ENCODE measurements around the gene NRL.
"Not testable (repeated sequence)": the region's sequence is repeated elsewhere in the genome, so short reads cannot be mapped to it uniquely, and the experiment has no call there.

The NRL gene

DNA sequence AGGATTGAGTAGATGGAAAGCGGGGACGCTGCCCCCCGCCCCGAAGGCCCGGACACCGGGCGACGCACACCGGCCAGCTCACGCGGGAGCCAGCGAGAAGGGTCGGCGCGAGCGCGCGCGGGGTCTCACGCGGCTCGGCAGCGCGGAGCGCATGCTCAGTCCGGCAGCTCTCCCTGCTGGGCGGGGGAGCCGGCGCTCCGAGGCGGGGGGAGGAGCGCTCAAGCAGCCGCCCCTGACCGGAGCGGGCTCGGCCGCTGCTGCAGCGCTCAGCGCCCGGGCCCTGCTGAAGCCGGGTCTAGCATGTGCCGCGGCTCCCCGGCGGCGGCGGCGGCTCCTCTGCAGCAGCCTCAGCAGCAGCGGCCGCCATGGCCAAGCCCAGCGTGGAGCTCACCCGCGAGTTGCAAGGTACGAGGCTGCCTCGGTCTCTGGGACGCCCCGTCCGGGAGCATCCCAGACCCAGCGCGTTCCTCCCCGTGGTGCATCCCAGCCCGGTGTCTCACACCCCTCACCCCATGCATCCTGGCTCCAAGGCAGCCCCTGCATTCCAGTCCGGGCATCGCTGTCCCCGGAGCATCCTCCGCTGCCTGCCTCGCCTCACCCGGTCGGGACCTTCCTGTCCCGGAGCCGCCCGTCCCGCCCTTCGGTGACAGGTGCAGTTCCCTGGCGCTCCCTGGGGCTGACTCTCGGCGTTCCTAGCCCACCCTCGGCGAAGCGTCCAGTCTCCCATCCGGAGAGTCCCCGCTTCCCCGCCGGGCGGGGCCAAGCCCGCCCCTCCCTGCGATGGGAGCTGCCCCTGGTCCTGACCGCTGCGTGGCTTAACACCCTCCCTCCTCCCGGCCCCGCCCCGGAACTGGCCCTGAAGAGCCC, 62.7 kb downstream of the NRL start, which contains the start of gene CARMIL3:
TSS of gene CARMIL3 (plus strand) at position 221 of the 867 bp plus-strand sequence. CDS start at position 366, 145 bp downstream.
- DNase-seq (ENCODE audit: low spot score): peak; percentile 80

DNA sequence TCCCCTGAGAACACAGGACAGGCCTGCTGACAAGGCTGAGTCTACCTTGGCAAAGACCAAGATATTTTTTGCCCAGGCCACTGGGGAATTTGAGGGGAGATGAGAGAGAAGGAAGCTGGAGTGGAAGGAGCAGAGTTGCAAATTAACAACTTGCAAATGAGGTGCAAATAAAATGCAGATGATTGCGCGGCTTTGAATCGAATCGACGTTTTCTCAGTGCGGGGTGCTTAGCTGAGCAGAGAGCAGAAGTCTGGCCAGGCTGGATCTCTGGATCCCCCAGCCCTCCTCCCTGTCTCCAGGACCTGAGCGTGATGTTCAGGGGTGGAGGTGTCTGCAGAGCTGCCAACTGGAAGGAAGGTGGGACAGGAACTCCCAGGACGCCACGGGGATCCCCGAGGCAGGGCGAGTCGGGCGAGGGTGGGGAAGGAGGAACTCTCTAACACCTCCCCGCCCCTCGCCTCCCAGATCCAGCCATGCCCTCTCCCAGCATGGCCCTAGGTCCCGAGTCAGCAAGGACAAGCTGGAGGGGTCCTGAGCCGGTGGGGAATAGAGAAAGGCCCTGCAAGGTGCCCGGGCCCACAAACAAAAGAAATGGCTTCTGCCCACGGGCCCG, 63.5 kb downstream of the NRL start:
- no peak for DNase-seq (ENCODE audit: low spot score)

DNA sequence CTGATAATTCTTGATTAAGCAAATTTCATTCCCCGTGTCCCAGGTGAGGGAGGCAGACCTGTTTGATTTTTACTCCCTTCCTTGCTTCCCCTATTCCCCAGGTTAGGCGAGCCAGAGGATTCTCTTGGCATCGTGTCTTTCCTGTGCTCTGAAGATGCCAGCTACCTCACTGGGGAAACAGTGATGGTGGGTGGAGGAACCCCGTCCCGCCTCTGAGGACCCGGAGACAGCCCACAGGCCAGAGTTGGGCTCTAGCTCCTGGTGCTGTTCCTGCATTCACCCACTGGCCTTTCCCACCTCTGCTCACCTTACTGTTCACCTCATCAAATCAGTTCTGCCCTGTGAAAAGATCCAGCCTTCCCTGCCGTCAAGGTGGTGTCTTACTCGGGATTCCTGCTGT, 64.0 kb downstream of the NRL start:
- DNase-seq (ENCODE audit: low spot score): not testable (repeated sequence)

DNA sequence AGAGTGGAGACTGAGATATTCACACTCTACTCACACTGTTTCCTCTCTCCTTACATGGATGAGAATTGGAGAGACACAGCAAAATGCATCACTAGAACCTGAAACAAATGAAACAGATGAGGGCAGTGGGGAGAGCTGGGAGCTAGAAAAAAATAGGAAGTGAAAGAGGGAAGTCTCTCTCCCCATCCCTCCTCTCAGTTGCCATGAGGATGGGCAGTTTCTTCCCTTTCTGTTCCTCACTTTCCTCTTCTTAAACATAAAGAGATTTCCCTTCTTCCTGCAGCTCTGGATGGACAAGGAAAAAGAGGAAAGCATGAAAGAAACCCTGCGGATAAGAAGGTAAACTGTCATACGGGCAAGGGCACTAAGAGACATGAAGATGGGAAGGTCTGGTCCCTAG, 65.7 kb downstream of the NRL start:
- DNase-seq (ENCODE audit: low spot score): not testable (repeated sequence)

DNA sequence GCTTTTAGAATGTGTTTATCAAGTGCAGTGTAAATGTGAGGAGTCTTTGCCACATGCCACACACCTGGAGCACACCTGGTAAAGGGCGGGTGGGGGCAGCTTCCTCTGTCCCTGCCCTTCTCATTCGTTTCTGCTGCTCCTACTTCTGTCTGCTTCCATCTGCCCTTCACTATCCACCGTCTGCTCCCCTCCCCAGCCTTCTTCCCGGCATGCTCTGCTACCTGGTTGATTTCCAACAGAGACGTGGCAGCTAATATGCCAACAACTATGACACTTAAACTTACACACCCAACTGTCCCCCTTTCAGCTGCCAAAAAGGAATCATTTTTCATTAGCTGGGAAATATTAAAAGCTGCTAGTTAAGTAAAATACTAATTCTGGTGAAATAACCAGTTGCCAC, 72.0 kb downstream of the NRL start:
- no peak for DNase-seq (ENCODE audit: low spot score)

DNA sequence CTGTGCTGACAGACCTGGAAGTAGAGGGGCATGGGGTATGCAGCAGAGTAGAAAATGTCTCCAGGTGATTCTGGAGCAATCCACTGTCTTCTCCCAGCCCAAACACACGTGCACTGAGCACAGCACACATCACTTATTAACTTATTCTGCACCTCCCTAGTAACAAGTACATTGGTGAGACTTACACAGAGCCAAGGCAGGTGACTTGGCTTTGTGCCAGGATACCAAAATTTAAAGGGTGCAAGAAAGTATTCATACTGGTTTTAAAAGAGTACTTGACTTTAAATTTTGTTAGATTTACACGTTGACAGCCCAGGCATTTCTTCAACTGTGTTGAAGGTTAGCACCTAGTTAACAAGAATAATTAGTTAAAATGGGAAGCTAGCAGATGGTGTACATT, 74.1 kb downstream of the NRL start:
- no peak for DNase-seq (ENCODE audit: low spot score)

DNA sequence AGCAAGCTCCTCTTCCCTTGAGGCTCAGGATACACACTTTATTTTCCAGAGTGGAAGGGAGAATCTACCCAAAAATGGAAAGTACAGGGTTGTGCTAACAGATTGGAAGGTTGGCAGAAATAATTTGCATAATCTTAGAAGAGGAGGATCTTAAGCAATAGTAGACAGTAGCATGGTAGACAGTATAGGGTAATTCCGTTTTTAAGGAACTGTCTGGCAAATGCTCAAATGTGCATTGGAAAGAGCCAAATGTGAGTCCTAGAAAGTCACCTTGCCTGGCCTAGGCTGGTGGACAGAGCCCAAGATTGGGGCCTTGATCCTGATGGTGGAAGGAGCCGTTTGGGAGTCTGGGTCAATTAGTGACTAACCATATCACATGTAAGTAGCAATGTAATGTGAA, 76.1 kb downstream of the NRL start:
- no peak for DNase-seq (ENCODE audit: low spot score)

DNA sequence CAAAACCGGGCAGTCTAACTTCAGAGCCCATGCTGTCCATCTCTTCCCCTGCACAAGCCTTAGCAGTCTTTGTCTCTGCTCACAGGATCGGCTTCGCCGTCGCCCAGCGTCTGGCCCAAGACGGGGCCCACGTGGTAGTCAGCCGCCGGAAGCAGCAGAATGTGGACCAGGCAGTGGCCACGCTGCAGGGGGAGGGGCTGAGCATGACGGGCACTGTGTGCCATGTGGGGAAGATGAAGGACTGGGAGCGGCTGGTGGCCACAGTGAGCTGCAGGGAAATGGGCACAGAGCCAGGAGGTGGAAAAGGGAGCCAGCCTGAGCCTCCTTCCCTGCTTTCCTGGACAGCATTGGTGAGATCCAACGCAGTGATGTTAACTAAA, 77.1 kb downstream of the NRL start:
- no peak for DNase-seq (ENCODE audit: low spot score)

DNA sequence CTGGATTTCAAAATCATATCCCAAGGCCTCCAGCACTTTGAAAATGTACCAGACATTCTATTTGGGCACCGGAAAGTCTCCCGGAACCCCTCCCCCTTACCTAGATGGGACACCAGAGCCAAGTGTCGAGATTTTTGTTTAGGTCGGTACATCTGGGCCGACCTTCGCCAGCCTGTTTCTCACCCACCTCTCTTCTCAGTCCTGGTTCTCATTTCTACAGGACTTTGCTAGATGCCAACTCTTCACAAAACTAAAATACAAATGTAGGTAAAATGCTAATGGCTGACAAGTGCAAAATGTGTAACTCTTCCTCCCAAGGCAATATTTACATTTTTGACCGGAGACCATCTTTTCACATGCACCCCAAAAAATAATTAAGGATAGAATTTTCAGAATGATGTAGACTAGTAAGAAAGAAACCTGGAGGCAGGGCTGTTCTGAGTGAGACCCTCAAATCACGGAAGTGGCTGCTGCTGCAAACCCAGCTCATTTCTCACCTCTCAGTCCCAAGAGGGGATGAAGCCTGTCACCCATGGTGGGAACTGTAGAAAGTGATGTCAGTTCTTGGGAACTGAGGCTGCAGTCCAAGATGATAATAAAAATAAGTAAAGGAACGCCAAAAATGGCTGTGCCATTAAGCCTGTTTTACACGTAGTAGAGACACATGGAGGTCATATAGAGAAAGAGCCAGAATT, 77.6 kb downstream of the NRL start:
- not testable (repeated sequence) for DNase-seq (ENCODE audit: low spot score)

DNA sequence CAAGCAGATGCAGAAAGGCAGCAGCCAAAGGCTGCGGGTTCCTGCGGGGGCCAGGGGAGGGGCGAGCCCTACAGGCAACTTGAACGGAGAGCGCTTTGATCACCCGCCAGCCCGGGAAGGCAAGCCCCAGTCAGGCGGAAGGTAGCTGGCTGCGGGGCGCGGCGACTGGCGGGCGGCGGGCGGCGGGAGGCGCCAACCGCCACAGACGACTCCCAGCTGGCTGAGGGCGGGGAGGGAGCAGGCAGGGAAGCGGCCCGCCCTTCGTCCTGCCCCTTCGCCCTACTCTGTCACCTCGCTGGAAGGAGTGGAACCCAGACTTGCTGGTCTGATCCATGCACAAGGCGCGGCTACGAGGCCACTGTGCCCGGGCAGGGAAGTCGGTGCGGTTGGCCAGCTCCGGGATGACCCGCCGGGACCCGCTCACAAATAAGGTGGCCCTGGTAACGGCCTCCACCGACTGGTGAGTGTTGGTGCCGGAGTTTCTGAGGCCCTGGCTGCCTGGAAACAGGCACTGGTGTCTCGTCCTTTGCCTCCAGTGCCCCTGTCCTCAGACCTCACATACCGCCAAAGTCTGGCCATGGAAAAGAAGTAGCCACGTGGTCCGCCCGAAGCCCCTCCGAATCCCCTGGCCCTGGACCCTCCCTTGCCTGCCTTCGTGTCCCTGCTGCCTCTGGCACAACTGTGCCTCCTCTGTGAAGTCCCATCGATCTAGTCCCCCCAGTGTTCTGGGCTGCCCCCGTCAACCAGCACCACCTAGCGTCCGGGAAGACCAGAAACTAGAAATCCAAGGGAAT, 78.4 kb downstream of the NRL start:
- DNase-seq (ENCODE audit: low spot score): peak; percentile 75

DNA sequence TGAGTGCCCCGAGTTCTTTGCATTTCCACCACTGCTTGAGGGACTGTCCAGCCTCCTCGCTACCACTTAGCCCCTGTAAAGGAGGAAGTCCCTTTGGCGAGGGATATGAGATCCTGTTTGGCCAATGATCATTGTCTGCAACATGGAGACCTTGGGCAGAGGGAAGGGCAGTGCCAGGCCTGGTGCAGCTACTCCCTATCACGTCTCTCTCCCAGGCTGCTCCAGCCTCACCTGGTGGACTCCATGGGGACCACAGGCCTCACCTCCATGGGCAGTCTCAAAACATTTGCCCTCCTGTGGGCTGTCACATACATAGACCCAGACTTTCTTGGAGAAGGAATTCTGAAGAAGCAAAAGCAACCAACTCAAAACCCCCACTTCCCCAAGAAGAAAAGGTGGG, 79.0 kb downstream of the NRL start:
- not testable (repeated sequence) for DNase-seq (ENCODE audit: low spot score)

DNA sequence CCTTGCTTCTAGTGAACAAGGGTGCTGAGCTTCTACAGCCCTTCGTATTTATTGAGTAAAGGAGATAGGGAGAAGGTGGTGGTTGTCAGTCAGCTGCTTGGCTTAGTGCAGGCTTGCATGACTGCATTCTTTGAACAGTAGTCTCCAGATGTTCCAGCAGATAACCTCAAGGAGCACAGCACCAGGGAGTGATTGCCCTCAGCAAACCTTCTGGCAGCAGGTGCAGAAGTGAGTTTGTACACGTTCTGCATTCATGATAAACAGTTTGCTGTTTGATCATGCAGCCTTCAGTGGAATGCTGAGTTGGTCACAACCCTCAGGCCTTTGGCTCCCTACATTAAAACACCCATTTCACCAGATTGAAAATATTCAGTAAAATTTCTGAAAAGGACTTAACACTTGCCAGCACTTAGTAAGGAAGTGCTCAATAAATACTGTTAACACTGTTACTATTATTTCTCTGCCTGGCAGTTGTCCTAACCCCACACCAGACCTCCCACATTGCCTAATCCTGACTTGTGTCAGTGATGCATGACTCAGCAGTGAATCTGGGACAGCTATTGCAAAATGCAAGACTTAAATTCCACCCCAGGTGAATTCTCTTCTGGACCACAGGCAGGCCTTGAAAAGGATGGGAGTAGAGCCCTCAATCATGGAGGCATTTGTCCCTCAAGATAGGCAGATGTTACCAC, 81.9 kb downstream of the NRL start:
- DNase-seq (ENCODE audit: low spot score): peak; percentile 11

DNA sequence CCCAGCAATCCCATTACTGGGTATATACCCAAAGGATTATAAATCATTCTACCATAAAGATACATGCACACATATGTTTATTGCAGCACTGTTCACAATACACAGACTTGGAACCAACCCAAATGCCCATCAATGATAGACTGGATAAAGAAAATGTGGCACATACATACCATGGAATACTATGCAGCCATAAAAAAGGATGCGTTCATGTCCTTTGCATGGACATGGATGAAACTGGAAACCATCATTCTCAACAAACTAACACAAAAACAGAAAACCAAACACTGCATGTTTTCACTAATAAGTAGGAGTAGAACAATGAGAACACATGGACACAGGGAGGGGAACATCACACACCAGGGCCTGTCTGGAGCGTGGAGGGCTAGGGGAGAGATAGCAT, 83.4 kb downstream of the NRL start:
- not testable (repeated sequence) for DNase-seq (ENCODE audit: low spot score)

DNA sequence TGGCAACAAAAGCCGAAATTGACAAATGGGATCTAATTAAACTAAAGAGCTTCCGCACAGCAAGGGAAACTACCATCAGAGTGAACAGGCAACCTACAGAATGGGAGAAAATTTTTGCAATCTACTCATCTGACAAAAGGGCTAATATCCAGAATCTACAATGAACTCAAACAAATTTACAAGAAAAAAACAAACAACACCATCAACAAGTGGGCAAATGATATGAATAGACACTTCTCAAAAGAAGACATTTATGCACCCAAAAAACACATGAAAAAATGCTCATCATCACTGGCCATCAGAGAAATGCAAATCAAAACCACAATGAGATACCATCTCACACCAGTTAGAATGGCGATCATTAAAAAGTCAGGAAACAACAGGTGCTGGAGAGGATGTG, 85.1 kb downstream of the NRL start:
- DNase-seq (ENCODE audit: low spot score): not testable (repeated sequence)
